Pancreas (tissue), 10 donors: Measurements from ENCODE around the gene COL19A1. TPM values are rescaled to one million over a fixed set of nuclear protein-coding genes. Genes with fewer than 3 reads are reported as not detected.
A peak's percentile ranks its signal among the peaks of the same experiment; 100 is the strongest.
"Not testable (repeated sequence)": the region's sequence is repeated elsewhere in the genome, so short reads cannot be mapped to it uniquely, and the experiment has no call there.

Source experiments
- ATAC-seq, 4 donors: fragments of 200-7000 bp; cut with Tn5 transposase; one replicate each; pipeline versions ENCODE4 v1.8.0 to v1.9.1; 2020; ENCODE audit warnings: mild to moderate bottlenecking in 4 of 4, moderate library complexity in 4 of 4
- DNase-seq, 6 donors: peaks; one replicate each; pipeline ENCODE4 v3.0.0-alpha.2; 2020
- FAIRE-seq: peaks from 2 replicates; lab custom pipeline; 2012; peaks lifted over from hg19 to GRCh38; lab: Jason Lieb, UNC
- H3K27ac ChIP-seq, 4 donors: fragments of 200-600 bp; sonication (generic); 1 replicate in 3 of 4; 2 replicates in 1 of 4; pipeline versions ENCODE4 v1.5.0 to v1.8.0; 2020
- H3K27me3 ChIP-seq, 4 donors: fragments of 200-600 bp; one replicate each; pipeline ENCODE4 v1.8.0; 2021
- H3K36me3 ChIP-seq, 3 donors: fragments of 200-600 bp; sonication (generic) in 1 of 3; one replicate each; pipeline versions ENCODE4 v1.5.0 to v1.8.0; 2020 to 2021
- H3K4me1 ChIP-seq, 3 donors: fragments of 200-600 bp; one replicate each; pipeline ENCODE4 v1.8.0; 2021
- H3K4me3 ChIP-seq, 4 donors: fragments of 200-600 bp; sonication (generic) in 2 of 4; one replicate each; pipeline versions ENCODE4 v1.5.0 to v1.8.0; 2020 to 2021
- H3K9me3 ChIP-seq, 4 donors: fragments of 200-600 bp; one replicate each; pipeline ENCODE4 v1.8.0; 2021
- CTCF ChIP-seq, 4 donors: fragments of 200-600 bp; sonication (generic) in 3 of 4; IDR thresholded peaks; one replicate each; pipeline versions ENCODE4 v1.5.0 to v1.8.0; 2021; ENCODE audit warnings: antibody characterized with exemption in 4 of 4
- WGBS, 2 donors: extraction: QIAGEN DNeasy Blood & Tissue Kit; methylation state at CpG; one replicate each; pipeline ENCODE4 v1.1.7; 2013; 5-methylcytosine and 5-hydroxymethylcytosine counted together
- intact Hi-C, 3 donors: fragments of 100-400 bp; cut with DNase I; formaldehyde crosslinking; loops; one replicate each; pipeline versions ENCODE4 v1.11.1 to v1.14.2; 2022
- polyA plus RNA-seq, 2 donors: library from polyadenylated mRNA; stranded (reverse); fragments of 200-250 nt; gene quantifications; one replicate each; pipeline ENCODE4 v1.2.3, GENCODE V29; 2013
- total RNA-seq, 6 donors: library from RNA; stranded (reverse); fragmentation: NEBNext Ultra II Directional in 4 of 6; extraction: Animal tissue kit (Norgen Biotek cat#: 25700) in 4 of 6; gene quantifications; one replicate each; pipeline versions ENCODE4 v1.2.1 to v1.2.4, GENCODE V29; 2021 to 2023
- donor health status: healthy with polysubstance abuse.
- donor health status: DM: no; HTN: no; CAD: no; lungs with moderate emphysema.
- donor health status: DM: no; HTN: no; CAD: no.
- donor health status: control.
- donor health status: control.
- donor health status: Bipolar disorder and iron deficiency.
- donor health status: DM: yes; HTN: yes; CAD: no.
- donor health status: DM: no; HTN: no; CAD: no.
- donor health status: DM: no; HTN: no; CAD: no.
- donor health status: DM: yes; HTN: yes; CAD: no.

The COL19A1 gene
- total and polyA plus RNA-seq, 8 donors: 0.04 to 0.86 (median 0.37) TPM

- Histone ChIP-seq H3K36me3 (no peaks in the 10 kb centered on the region), H3K4me1 (peaks cover 0 to 25% (median 18%) of the 10 kb centered on the region in 3 donors), H3K4me3 (no peak overlapping the region), H3K27me3 (no peaks in the 10 kb centered on the region), H3K9me3 (no peaks in the 10 kb centered on the region), H3K27ac (peak overlapping the region in 1 of 4 donors; percentile 38)
- ATAC-seq (peak in 3 of 4 donors; percentile 8 to 39 (median 9)), FAIRE-seq (no peak), DNase-seq (no peak)
- no peak for TF ChIP-seq CTCF (IDR thresholded peaks at IDR 0.05)
- intact Hi-C loops: no loop called here
- WGBS, 2 donors: 49 to 69% methylated on average over 1 of the region's 1 CpG
These were observed 46.3 kb upstream of the COL19A1 start for GRCh38 chr6:69820018-69820417.

GRCh38 chr6:69820438-69820837 lies 45.9 kb upstream of the COL19A1 start:
- DNase-seq (peak; percentile 24 to 75 (median 69)), ATAC-seq (peak; percentile 76 to 95 (median 90)), FAIRE-seq (no peak)
- Histone ChIP-seq H3K27ac (peak overlapping the region in 2 of 4 donors; percentile 11 to 38), H3K36me3 (no peaks in the 10 kb centered on the region), H3K9me3 (no peaks in the 10 kb centered on the region), H3K4me1 (peaks cover 0 to 25% (median 18%) of the 10 kb centered on the region in 3 donors), H3K4me3 (no peak overlapping the region), H3K27me3 (no peaks in the 10 kb centered on the region)
- no peak for TF ChIP-seq CTCF (IDR thresholded peaks at IDR 0.05)
- intact Hi-C loops: no loop called here
- 40 to 45% methylated on average over 1 of the region's 1 CpG for WGBS, 2 donors

- H3K4me3 ChIP-seq, DNase-seq, H3K9me3 ChIP-seq, FAIRE-seq, intact Hi-C loops, H3K27me3 ChIP-seq, ATAC-seq, H3K36me3 ChIP-seq, H3K27ac ChIP-seq: not testable (repeated sequence)
- WGBS, 2 donors: 83 to 89% methylated on average over 5 of the region's 5 CpGs
- H3K4me1 ChIP-seq: peaks cover 0 to 10% (median 7%) of the 10 kb centered on the region in 3 donors
These were observed 42.0 kb upstream of the COL19A1 start for GRCh38 chr6:69824355-69824754.

- DNase-seq: peak in 1 of 6 donors; percentile 4
These were observed 40.5 kb upstream of the COL19A1 start for GRCh38 chr6:69825904-69826303.

GRCh38 chr6:69827276-69827893 lies 39.0 kb upstream of the COL19A1 start:
- ATAC-seq (no peak), FAIRE-seq (no peak), DNase-seq (no peak)
- Histone ChIP-seq H3K27ac (no peak overlapping the region), H3K4me1 (peaks cover 0 to 10% (median 0%) of the 10 kb centered on the region in 3 donors), H3K36me3 (no peaks in the 10 kb centered on the region), H3K27me3 (no peaks in the 10 kb centered on the region), H3K9me3 (no peaks in the 10 kb centered on the region), H3K4me3 (no peak overlapping the region)
- WGBS, 2 donors: 33 to 59% methylated on average over 2 of the region's 2 CpGs
- intact Hi-C loops: no loop called here
- TF ChIP-seq CTCF (IDR thresholded peaks at IDR 0.05): no peak

More at GRCh38 chr6:69825904-69826303, 40.5 kb upstream of the COL19A1 start:
- Histone ChIP-seq H3K4me3 (no peak overlapping the region), H3K36me3 (no peaks in the 10 kb centered on the region), H3K4me1 (peaks cover 0 to 10% (median 0%) of the 10 kb centered on the region in 3 donors), H3K9me3 (no peaks in the 10 kb centered on the region), H3K27me3 (no peaks in the 10 kb centered on the region), H3K27ac (no peak overlapping the region)
- no peak for FAIRE-seq
- intact Hi-C loops: no loop called here
- peak; percentile 61 to 97 (median 78) for ATAC-seq
- 33 to 39% methylated on average over 1 of the region's 1 CpG for WGBS, 2 donors
- no peak for TF ChIP-seq CTCF (IDR thresholded peaks at IDR 0.05)
